ENCODE measurements around the gene UBR3. TPM values are rescaled to one million over a fixed set of nuclear protein-coding genes. Genes with fewer than 3 reads are reported as not detected.

Gene UBR3
- total RNA-seq, 1 experiment from 2014 or later = 16.4 TPM

DNA sequence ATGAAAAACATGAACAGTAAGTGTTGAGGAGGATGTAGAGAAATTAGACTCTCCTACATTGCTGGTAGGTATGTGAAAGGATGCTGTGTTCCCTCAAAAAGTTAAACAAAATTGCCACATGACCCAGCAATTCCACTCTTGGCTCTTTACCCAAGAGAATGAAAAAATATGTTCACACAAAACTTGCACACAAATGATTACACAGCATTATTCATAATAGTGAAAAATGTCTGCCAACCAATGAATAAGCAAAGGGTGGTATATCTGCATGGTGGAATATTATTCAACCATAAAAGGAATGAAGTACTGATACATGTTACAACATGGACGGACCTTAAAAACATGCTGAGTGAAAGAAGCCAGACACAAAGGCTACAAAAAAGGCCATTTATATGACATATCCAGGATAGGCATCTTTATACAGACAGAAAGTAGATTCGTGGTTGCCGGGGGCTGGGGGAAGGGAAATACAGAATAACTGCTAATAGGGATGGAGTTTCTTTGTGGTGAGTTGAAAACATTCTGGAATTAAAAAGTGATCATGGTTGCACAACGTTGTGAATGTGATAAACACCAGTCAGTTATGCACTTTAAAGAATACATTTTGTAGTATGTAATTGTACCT, 265.3 kb downstream of the UBR3 start (continued):
- TF ChIP-seq ZNF512 (CRISPR knock-in tag; IDR thresholded peaks at IDR 0.05; ENCODE audit: borderline replicate concordance) (no peak), HMGA2 (CRISPR knock-in tag; IDR thresholded peaks at IDR 0.05) (no peak), TEAD1 (CRISPR knock-in tag; IDR thresholded peaks at IDR 0.05) (no peak), MYBL2 (CRISPR knock-in tag; IDR thresholded peaks at IDR 0.05) (no peak), ZSCAN18 (CRISPR knock-in tag; IDR thresholded peaks at IDR 0.05) (no peak), FOXP1 (CRISPR knock-in tag; IDR thresholded peaks at IDR 0.05; ENCODE audit: borderline replicate concordance) (no peak), ZNF263 (CRISPR knock-in tag; IDR thresholded peaks at IDR 0.05; ENCODE audit: low read depth) (no peak), JUN (CRISPR knock-in tag; IDR thresholded peaks at IDR 0.05) (no peak), NR1H2 (CRISPR knock-in tag; IDR thresholded peaks at IDR 0.05) (no peak)
- TF ChIP-seq, protein P1, sequence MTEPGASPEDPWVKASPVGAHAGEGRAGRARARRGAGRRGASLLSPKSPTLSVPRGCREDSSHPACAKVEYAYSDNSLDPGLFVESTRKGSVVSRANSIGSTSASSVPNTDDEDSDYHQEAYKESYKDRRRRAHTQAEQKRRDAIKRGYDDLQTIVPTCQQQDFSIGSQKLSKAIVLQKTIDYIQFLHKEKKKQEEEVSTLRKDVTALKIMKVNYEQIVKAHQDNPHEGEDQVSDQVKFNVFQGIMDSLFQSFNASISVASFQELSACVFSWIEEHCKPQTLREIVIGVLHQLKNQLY (CRISPR knock-in tag; IDR thresholded peaks at IDR 0.05) = no peak

DNA sequence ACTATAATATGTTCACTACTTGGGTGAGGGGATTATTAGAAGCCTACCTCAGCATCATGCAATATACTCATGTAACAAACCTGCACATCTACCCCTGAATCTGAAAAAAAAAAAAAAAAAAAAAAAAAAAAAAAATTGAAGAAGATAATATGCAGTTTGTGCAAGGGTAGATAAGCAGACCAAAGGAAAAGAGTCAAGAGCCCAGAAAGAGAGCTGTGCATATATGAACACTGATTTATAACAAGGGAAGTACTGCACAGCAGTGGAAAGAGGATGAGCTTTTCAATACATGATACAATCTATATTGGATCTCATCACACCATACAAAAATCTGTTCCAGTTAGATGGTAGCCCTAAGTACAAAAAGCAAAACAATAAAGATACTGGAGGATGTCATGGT, 268.1 kb downstream of the UBR3 start:
- POLR2A ChIA-PET = no interaction called here

More for the DNA sequence above, 268.1 kb downstream of the UBR3 start:
- CTCF ChIA-PET = interaction anchor here (0.7 kb wide), 1 partner anchor 11 kb away, joined by 3 read pairs; no protein-coding TSS in a partner anchor
- H3K36me3 Mint-ChIP-seq = peaks cover 37% of the 10 kb centered on the region
- no peak overlapping the region for H3K27ac Mint-ChIP-seq
- DNase-seq (ENCODE audit: low spot score) (no peak), ATAC-seq (no peak)
- no peaks in the 10 kb centered on the region for H3K27me3 Mint-ChIP-seq (ENCODE audit: low read depth)
- H3K9me3 Mint-ChIP-seq = peaks cover 43% of the 10 kb centered on the region
- H3K4me1 Mint-ChIP-seq = no peaks in the 10 kb centered on the region
- no peak overlapping the region for H3K4me3 Mint-ChIP-seq
- no peak for TF ChIP-seq PRRX2 (CRISPR knock-in tag; IDR thresholded peaks at IDR 0.05)
- no peak for TF ChIP-seq RELA (CRISPR knock-in tag; IDR thresholded peaks at IDR 0.05; ENCODE audit: borderline replicate concordance)
- no peak for TF ChIP-seq NFYB (CRISPR knock-in tag; conservative IDR thresholded peaks at IDR 0.05; ENCODE audit: low read depth)
- TF ChIP-seq CTCF (IDR thresholded peaks at IDR 0.05) = no peak
- TF ChIP-seq MYBL2 (CRISPR knock-in tag; IDR thresholded peaks at IDR 0.05) = no peak
- TF ChIP-seq JUN (CRISPR knock-in tag; IDR thresholded peaks at IDR 0.05) = no peak
- TF ChIP-seq NR3C1 (CRISPR knock-in tag; conservative IDR thresholded peaks at IDR 0.05; ENCODE audit: low read depth) = no peak
- no peak for TF ChIP-seq ATF3 (CRISPR knock-in tag; conservative IDR thresholded peaks at IDR 0.05)
- TF ChIP-seq ELF4 (CRISPR knock-in tag; IDR thresholded peaks at IDR 0.05; ENCODE audit: low read depth) = no peak
- TF ChIP-seq CREM (CRISPR knock-in tag; IDR thresholded peaks at IDR 0.05) = no peak
- no peak for TF ChIP-seq ZBTB21 (CRISPR knock-in tag; IDR thresholded peaks at IDR 0.05; ENCODE audit: borderline replicate concordance)
- no peak for TF ChIP-seq SMAD3 (CRISPR knock-in tag; IDR thresholded peaks at IDR 0.05; ENCODE audit: borderline replicate concordance)
- TF ChIP-seq, protein P2, sequence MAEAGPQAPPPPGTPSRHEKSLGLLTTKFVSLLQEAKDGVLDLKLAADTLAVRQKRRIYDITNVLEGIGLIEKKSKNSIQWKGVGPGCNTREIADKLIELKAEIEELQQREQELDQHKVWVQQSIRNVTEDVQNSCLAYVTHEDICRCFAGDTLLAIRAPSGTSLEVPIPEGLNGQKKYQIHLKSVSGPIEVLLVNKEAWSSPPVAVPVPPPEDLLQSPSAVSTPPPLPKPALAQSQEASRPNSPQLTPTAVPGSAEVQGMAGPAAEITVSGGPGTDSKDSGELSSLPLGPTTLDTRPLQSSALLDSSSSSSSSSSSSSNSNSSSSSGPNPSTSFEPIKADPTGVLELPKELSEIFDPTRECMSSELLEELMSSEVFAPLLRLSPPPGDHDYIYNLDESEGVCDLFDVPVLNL (CRISPR knock-in tag; IDR thresholded peaks at IDR 0.05; ENCODE audit: borderline replicate concordance, low read depth) = no peak
- no peak for TF ChIP-seq MXD4 (CRISPR knock-in tag; IDR thresholded peaks at IDR 0.05; ENCODE audit: borderline replicate concordance)

All from WTC11 (cell line).